Measurements from ENCODE around the gene PAX7. TPM values are rescaled to one million over a fixed set of nuclear protein-coding genes. Genes with fewer than 3 reads are reported as not detected.

Gene PAX7
- total RNA-seq, 1 donor from 2014 or later, result not detected

DNA sequence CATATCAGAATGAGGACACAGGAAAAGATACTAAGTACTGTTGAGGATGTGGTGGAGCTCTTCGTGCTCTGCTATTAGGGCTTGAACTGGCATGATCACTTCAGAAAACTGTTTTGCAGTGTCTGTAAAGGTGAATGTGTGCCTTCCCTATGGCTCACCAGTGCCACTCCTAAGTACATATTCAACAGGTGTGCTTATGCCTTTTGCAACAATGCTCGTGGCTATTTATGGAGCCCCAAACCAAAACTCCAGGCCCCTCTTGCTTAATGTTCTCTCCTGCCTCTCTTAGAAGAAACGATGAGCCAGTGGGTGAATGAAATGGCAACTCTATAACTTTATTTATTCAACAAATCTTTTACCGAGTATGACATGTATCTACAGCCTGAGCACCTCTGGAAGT lies 158.6 kb downstream of the PAX7 start:
- no peak for DNase-seq (ENCODE audit: low read depth)

DNA sequence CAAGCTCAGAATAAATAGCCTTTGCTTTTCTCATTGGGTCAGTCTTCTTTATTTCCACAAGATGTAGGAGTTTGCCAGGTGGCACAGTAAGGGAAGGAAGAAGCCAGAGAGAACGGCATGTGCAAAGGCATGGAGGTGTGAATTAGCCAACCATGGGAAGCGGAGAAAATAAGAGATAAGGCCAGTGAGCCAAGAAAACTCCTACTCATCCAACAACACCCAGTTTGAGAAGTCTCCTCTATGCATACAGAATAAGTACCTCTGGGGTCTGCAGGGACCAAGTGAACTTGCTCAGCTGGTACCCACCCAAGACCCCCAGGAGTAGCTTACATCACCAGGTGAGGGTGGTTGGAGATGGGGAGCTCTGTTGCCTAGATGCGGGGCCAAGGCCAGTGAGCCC lies 162.1 kb downstream of the PAX7 start:
- no peak for DNase-seq (ENCODE audit: low read depth)

DNA sequence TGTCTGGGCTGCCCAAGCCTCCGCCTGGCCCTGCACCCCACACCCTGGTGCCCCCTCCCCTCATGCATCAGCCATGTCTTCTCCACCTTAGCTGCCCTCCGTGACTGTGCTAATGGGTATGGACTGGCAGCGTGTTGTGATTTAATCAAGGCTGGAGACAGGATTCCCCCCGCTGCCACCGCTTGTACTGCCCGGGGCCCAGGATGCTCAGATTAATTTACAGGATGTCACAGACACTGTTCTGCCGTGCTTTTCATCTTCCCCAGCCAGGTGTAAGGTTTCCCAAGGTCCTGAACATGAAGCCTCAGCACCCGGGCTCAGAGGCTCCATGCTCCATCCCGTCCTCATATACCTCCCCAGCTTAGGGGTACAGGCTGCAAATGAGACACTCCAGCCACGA lies 162.5 kb downstream of the PAX7 start:
- DNase-seq (ENCODE audit: low read depth), result no peak

- no peak for DNase-seq (ENCODE audit: low read depth)
Measured at GRCh38 chr1:18794051-18794450, 163.4 kb downstream of the PAX7 start.

DNA sequence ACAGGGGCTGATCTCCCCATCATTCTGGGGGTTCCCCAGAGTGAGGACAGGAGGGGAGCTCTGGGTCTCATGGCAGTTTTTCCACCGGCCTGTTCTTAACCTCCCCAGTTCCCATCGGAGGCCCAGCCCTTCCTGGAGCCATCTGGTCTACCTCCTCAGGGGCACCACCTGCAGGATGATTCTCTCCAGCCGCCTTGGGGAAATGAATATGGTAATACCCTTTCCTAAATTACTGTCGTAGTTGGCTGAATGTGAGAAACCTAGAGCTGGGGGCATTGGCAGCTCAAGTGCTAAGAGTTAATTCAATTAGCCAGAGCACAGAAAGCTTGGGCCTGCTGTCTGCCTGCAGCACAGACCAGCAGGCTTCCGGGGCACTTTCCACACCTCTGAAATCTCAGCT lies 163.9 kb downstream of the PAX7 start:
- DNase-seq (ENCODE audit: low read depth), result no peak

- no peak for DNase-seq (ENCODE audit: low read depth)
Measured at GRCh38 chr1:18795002-18795689, 164.5 kb downstream of the PAX7 start.

GRCh38 chr1:18796950-18797349 lies 166.3 kb downstream of the PAX7 start:
- no peak for DNase-seq (ENCODE audit: low read depth)

Other genes with a start within 250 kb of the PAX7 start
- gene KLHDC7A, start 149.9 kb upstream of the PAX7 start, total RNA-seq, result not detected in 2 replicates
- 0.05 TPM in 1 of 2 replicates, not detected in the other for gene TAS1R2, start 228.8 kb downstream of the PAX7 start, total RNA-seq

Measured in myocyte (in vitro differentiated cells).